ENCODE data around the gene MAK.
"Not testable (repeated sequence)": the region's sequence is repeated elsewhere in the genome, so short reads cannot be mapped to it uniquely, and the experiment has no call there.

The MAK gene, protein sequence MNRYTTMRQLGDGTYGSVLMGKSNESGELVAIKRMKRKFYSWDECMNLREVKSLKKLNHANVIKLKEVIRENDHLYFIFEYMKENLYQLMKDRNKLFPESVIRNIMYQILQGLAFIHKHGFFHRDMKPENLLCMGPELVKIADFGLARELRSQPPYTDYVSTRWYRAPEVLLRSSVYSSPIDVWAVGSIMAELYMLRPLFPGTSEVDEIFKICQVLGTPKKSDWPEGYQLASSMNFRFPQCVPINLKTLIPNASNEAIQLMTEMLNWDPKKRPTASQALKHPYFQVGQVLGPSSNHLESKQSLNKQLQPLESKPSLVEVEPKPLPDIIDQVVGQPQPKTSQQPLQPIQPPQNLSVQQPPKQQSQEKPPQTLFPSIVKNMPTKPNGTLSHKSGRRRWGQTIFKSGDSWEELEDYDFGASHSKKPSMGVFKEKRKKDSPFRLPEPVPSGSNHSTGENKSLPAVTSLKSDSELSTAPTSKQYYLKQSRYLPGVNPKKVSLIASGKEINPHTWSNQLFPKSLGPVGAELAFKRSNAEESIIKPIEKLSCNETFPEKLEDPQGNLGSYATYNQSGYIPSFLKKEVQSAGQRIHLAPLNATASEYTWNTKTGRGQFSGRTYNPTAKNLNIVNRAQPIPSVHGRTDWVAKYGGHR

GRCh38 chr6:10837995-10838793, at the start of gene MAK:
TSS of gene MAK (minus strand) at chr6:10838539. CDS start at chr6:10830648, 7,891 bp downstream.
- peak within 1 kb of the TSS; percentile 78 for H3K4me3 Mint-ChIP-seq
- peak; percentile 81 for ATAC-seq
- DNase-seq (ENCODE audit: low spot score in 2 of 2): peak; percentile 90 to 94
- H3K4me1 Mint-ChIP-seq: peaks cover 34% of the 10 kb centered on the region
- peak within 1 kb of the TSS; percentile 97 for H3K27ac Mint-ChIP-seq
- no peaks in the 10 kb centered on the region for H3K9me3 Mint-ChIP-seq
- peaks cover 10% of the 10 kb centered on the region for H3K36me3 Mint-ChIP-seq

- peaks cover 2% of the 10 kb centered on the region for H3K9me3 Mint-ChIP-seq
- DNase-seq (ENCODE audit: low spot score in 2 of 2) (no peak), ATAC-seq (peak; percentile 74)
- no peaks in the 10 kb centered on the region for H3K36me3 Mint-ChIP-seq
- no peak within 1 kb of the TSS for H3K27ac Mint-ChIP-seq
- H3K4me3 Mint-ChIP-seq: peak within 1 kb of the TSS; percentile 57
- H3K4me1 Mint-ChIP-seq: peaks cover 5% of the 10 kb centered on the region
These were observed 48.6 kb upstream of the MAK start, which contains the start of gene SYCP2L for GRCh38 chr6:10886691-10887502. TSS of gene SYCP2L (plus strand) at chr6:10887052. CDS start at chr6:10887127, 75 bp downstream.

DNA sequence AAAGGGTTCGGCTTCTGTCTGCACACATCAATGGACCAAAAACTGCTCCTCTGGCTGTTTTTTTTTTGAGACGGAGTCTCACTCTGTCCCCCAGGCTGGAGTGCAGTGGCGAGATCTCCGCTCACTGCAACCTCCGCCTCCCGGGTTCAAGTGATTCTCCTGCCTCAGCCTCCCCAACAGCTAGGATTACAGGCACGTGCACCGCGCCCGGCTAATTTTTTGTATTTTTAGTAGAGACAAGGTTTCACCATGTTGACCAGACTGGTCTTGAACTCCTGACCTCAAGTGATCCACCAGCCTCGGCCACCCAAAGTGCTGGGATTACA, 48.0 kb upstream of the MAK start:
- peak overlapping the region; percentile 57 for H3K4me3 Mint-ChIP-seq
- H3K27ac Mint-ChIP-seq: not testable (repeated sequence)

GRCh38 chr6:10884245-10884972, 46.1 kb upstream of the MAK start:
- Mint-ChIP-seq H3K4me3 (no peak overlapping the region), H3K27ac (no peak overlapping the region), H3K36me3 (no peaks in the 10 kb centered on the region), H3K9me3 (peaks cover 2% of the 10 kb centered on the region), H3K4me1 (peaks cover 5% of the 10 kb centered on the region)
- DNase-seq (ENCODE audit: low spot score in 2 of 2) (no peak), ATAC-seq (no peak)

More for the DNA sequence above, 48.0 kb upstream of the MAK start:
- ATAC-seq; H3K36me3 Mint-ChIP-seq; DNase-seq (ENCODE audit: low spot score in 2 of 2); H3K4me1 Mint-ChIP-seq; H3K9me3 Mint-ChIP-seq: not testable (repeated sequence)

DNA sequence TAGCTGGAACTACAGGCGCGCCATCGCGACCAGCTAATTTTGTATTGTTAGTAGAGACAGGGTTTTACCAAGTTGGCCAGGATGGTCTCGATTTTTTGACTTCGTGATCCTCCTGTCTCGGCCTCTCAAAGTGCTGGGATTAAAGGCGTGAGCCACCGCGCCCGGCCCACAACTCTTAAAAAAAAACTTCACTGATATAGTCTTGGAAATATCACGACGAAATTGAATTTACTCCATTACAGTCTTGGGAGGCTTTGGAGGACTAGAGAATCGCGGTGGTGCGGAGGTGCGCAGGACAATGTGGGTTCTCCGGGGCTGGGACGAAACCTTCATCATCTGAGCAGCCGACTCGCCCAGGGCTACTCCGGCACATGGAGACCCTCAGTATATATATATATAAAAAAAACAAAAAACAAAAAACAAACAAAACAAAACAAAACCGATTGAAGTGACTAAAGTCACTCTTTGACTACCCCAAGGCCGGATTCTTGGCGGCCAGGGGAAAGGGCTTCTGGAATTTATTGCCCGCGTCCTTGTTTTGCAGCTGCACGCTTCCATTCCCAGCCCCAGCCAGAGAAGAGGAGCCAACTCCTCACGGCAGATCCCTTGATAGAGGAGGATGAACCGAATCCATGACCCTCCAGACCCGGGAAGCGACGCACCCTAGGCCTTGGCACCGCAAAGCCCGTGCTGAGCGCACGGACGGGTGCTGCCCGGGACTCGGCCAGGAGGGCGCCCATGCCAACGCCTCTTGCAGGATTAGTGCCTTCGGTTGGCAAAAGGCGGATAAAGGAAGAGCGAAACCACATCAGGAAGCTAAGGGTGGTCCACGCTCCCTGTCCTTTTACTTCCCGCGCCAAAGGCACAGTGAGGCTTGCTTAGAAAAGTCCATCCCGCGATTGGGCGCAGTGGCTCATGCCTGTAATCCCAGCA, 45.2 kb upstream of the MAK start:
- peaks cover 5% of the 10 kb centered on the region for H3K4me1 Mint-ChIP-seq
- DNase-seq (ENCODE audit: low spot score in 2 of 2): no peak
- no peak for ATAC-seq
- no peaks in the 10 kb centered on the region for H3K9me3 Mint-ChIP-seq
- H3K27ac Mint-ChIP-seq: no peak overlapping the region
- H3K36me3 Mint-ChIP-seq: no peaks in the 10 kb centered on the region
- H3K4me3 Mint-ChIP-seq: no peak overlapping the region

- Mint-ChIP-seq H3K4me1 (peaks cover 2% of the 10 kb centered on the region), H3K9me3 (no peaks in the 10 kb centered on the region), H3K27ac (no peak overlapping the region), H3K36me3 (no peaks in the 10 kb centered on the region), H3K4me3 (no peak overlapping the region)
- DNase-seq (ENCODE audit: low spot score in 2 of 2) (no peak), ATAC-seq (no peak)
These were observed 44.4 kb upstream of the MAK start for GRCh38 chr6:10882657-10883171.

DNA sequence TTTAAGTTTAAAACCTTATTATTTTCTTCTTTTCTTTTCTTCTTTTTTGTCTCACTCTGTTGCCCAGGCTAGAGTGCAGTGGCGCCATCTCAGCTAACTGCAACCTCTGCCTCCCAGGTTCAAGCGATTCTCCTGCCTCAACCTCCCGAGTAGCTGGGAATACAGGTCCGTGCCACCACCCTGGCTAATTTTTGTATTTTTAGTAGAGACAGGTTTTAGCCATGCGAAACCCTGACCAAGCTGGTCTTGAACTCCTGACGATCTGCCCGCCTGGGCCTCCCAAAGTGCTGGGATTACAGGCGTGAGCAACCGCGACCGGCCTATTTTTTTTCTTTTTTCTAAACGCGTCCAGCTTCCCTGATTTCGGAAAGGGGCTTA, 43.9 kb upstream of the MAK start:
- not testable (repeated sequence) for H3K4me3 Mint-ChIP-seq; H3K27ac Mint-ChIP-seq; DNase-seq (ENCODE audit: low spot score in 2 of 2); ATAC-seq; H3K9me3 Mint-ChIP-seq; H3K4me1 Mint-ChIP-seq; H3K36me3 Mint-ChIP-seq

DNA sequence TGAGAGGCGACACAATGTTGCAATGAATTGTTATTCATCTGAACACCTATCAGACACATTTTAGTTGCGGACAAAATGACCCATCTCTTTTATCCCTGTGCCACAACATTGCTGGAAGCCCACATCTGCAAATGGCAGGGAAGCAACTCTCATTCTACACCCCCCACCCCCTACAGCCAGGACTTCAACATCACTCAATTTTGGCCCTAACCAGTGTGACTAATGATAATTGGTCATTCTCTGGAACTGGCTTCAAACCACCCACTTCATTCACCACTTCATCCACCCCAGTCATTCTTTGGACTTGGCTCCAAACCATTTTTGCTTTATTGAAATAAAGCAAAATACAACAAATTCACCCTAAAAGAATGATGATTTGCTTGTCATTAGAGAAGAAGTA, 42.0 kb upstream of the MAK start:
- no peak overlapping the region for H3K27ac Mint-ChIP-seq
- no peak overlapping the region for H3K4me3 Mint-ChIP-seq
- H3K9me3 Mint-ChIP-seq: no peaks in the 10 kb centered on the region
- ATAC-seq (no peak), DNase-seq (ENCODE audit: low spot score in 2 of 2) (no peak)
- no peaks in the 10 kb centered on the region for H3K36me3 Mint-ChIP-seq
- H3K4me1 Mint-ChIP-seq: no peaks in the 10 kb centered on the region

DNA sequence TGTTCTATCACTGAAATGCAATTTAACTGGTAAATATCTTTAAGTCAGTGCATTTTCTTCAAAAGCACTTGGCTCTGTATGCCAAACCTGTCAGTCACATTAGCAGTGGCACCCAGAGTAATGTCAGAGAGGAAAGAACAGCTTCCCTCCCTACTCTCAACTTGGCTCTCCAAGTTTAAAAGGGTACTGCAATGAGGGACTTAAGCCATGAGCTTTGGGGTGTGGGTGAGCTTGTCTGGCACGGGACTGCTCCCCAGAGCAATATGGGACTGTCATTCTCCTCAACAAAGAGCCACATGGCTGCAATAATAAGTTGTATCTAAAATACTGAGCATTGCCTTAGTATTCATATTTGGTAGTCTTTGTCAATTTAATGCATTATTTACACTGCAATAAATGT, 39.5 kb upstream of the MAK start:
- no peak overlapping the region for H3K27ac Mint-ChIP-seq
- no peaks in the 10 kb centered on the region for H3K9me3 Mint-ChIP-seq
- H3K4me1 Mint-ChIP-seq: no peaks in the 10 kb centered on the region
- H3K36me3 Mint-ChIP-seq: no peaks in the 10 kb centered on the region
- no peak overlapping the region for H3K4me3 Mint-ChIP-seq
- DNase-seq (ENCODE audit: low spot score in 2 of 2) (no peak), ATAC-seq (no peak)

- Mint-ChIP-seq H3K36me3 (no peaks in the 10 kb centered on the region), H3K9me3 (no peaks in the 10 kb centered on the region), H3K4me3 (no peak overlapping the region), H3K4me1 (no peaks in the 10 kb centered on the region), H3K27ac (no peak overlapping the region)
- DNase-seq (ENCODE audit: low spot score in 2 of 2) (no peak), ATAC-seq (no peak)
These were observed 38.7 kb upstream of the MAK start for GRCh38 chr6:10877012-10877411.

- H3K9me3 Mint-ChIP-seq: no peaks in the 10 kb centered on the region
- no peaks in the 10 kb centered on the region for H3K36me3 Mint-ChIP-seq
- H3K27ac Mint-ChIP-seq: no peak overlapping the region
- no peaks in the 10 kb centered on the region for H3K4me1 Mint-ChIP-seq
- H3K4me3 Mint-ChIP-seq: no peak overlapping the region
- DNase-seq (ENCODE audit: low spot score in 2 of 2) (no peak), ATAC-seq (no peak)
These were observed 36.7 kb upstream of the MAK start for GRCh38 chr6:10875026-10875425.

DNA sequence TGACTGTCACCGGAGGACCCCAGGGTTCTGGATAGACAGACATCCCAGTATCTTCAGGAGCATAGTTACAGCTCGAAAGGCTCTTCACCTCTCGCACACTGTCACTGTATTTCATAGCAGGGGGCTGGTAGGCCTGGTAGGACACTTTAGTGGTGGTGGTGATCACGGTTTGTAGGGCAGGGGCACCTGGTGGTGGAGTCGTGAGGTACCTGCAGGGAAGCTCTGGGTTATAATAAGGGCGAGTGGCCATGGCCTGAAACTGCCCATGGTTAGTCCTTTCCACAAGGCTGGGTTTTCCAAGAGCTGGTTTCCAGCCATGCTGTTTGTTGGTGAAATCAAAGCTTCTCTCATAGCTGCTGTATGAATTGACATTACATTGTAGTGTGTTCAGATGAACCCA, 35.9 kb upstream of the MAK start:
- H3K9me3 Mint-ChIP-seq: no peaks in the 10 kb centered on the region
- no peaks in the 10 kb centered on the region for H3K36me3 Mint-ChIP-seq
- H3K4me3 Mint-ChIP-seq: no peak overlapping the region
- DNase-seq (ENCODE audit: low spot score in 2 of 2) (no peak), ATAC-seq (no peak)
- no peak overlapping the region for H3K27ac Mint-ChIP-seq
- H3K4me1 Mint-ChIP-seq: no peaks in the 10 kb centered on the region

- Mint-ChIP-seq H3K4me1 (no peaks in the 10 kb centered on the region), H3K27ac (no peak overlapping the region), H3K36me3 (no peaks in the 10 kb centered on the region), H3K4me3 (no peak overlapping the region), H3K9me3 (no peaks in the 10 kb centered on the region)
- ATAC-seq (no peak), DNase-seq (ENCODE audit: low spot score in 2 of 2) (no peak)
These were observed 35.0 kb upstream of the MAK start for GRCh38 chr6:10873374-10873773.
